H1 (cell line): Measurements from ENCODE around the gene PTBP3. TPM values are rescaled to one million over a fixed set of nuclear protein-coding genes. Genes with fewer than 3 reads are reported as not detected.

Experiments used
- CTCF ChIA-PET: fragments of 300-600 bp; sonication (Branson Sonifier 250); formaldehyde crosslinking; loops from one replicate; lab custom pipeline; 2021; ENCODE audit not compliant: partially characterized antibody; lab: Charles Lee
- POLR2A ChIA-PET: fragments of 300-600 bp; sonication (Branson Sonifier 250); formaldehyde crosslinking; loops from one replicate; lab custom pipeline; 2021; ENCODE audit warnings: inconsistent platforms; ENCODE audit not compliant: partially characterized antibody; lab: Charles Lee
- DNase-seq, 2 experiments: peaks; one replicate each; pipeline versions ENCODE4 v3.0.0 to v3.0.0-alpha.2; 2010 to 2022; ENCODE audit warnings: low spot score in 2 of 2, low read depth in 1 of 2, mixed read lengths in 1 of 2
- FAIRE-seq: peaks from 2 replicates; lab custom pipeline; 2011; peaks lifted over from hg19 to GRCh38; lab: Jason Lieb, UNC
- H2AFZ ChIP-seq: 2 replicates; pipeline ENCODE4 v1.8.1; 2012; ENCODE audit warnings: low read length, inconsistent platforms
- H2AK5ac ChIP-seq: 2 replicates; pipeline ENCODE4 v1.6.1; 2013; ENCODE audit warnings: low read depth, low read length
- H2BK120ac ChIP-seq: replicated peaks from 2 replicates; pipeline ENCODE3; 2013; ENCODE audit warnings: low read depth, low read length, inconsistent platforms
- H2BK12ac ChIP-seq: 2 replicates; pipeline ENCODE4 v1.6.1; 2013; ENCODE audit warnings: low read depth, low read length
- H2BK15ac ChIP-seq: 2 replicates; pipeline ENCODE4 v1.6.1; 2013; ENCODE audit warnings: low read length
- H2BK20ac ChIP-seq: 2 replicates; pipeline ENCODE4 v1.6.1; 2013; ENCODE audit warnings: low read length
- H2BK5ac ChIP-seq: 2 replicates; pipeline ENCODE4 v1.6.1; 2013; ENCODE audit warnings: low read depth, low read length
- H3K14ac ChIP-seq: 2 replicates; pipeline ENCODE4 v1.6.1; 2013; ENCODE audit warnings: inconsistent platforms; ENCODE audit not compliant: insufficient read length
- H3K18ac ChIP-seq: 2 replicates; pipeline ENCODE4 v1.6.1; 2013; ENCODE audit warnings: low read length; ENCODE audit errors: extremely low read depth
- H3K23ac ChIP-seq: 2 replicates; pipeline ENCODE4 v1.6.1; 2013; ENCODE audit warnings: inconsistent platforms; ENCODE audit not compliant: insufficient read length
- H3K23me2 ChIP-seq: 2 replicates; pipeline ENCODE4 v1.6.1; 2013; ENCODE audit warnings: low read depth, low read length
- H3K27ac ChIP-seq: 2 replicates; pipeline ENCODE4 v1.6.1; 2011; ENCODE audit warnings: low read depth, low read length, inconsistent platforms
- H3K27me3 ChIP-seq, 4 experiments: replicated peaks in 1 of 4; 1 replicate in 1 of 4; 2 replicates in 3 of 4; pipeline versions ENCODE4 v1.6.1 to v1.8.1; 2011 to 2013; ENCODE audit warnings: low read length in 3 of 4, mild to moderate bottlenecking in 3 of 4, inconsistent platforms in 2 of 4, mixed read lengths in 2 of 4, moderate library complexity in 1 of 4; ENCODE audit not compliant: control insufficient read depth in 3 of 4, insufficient read depth in 3 of 4; ENCODE audit errors: extremely low read depth in 1 of 4
- H3K36me3 ChIP-seq, 4 experiments: 2 replicates each; pipeline versions ENCODE4 v1.6.1 to v1.8.1; 2011 to 2013; ENCODE audit warnings: mild to moderate bottlenecking in 4 of 4, low read length in 3 of 4, moderate library complexity in 2 of 4, control low read depth in 1 of 4, inconsistent platforms in 1 of 4; ENCODE audit not compliant: insufficient read depth in 4 of 4, control insufficient read depth in 2 of 4
- H3K4ac ChIP-seq: replicated peaks from 2 replicates; pipeline ENCODE3; 2013; ENCODE audit warnings: low read length, low read depth, mixed read lengths, inconsistent platforms; ENCODE audit not compliant: insufficient read length
- H3K4me1 ChIP-seq, 4 experiments: replicated peaks in 1 of 4; 1 replicate in 1 of 4; 2 replicates in 3 of 4; pipeline versions ENCODE4 v1.6.1 to v1.8.1; 2011 to 2013; ENCODE audit warnings: low read length in 3 of 4, inconsistent platforms in 2 of 4, mixed read lengths in 1 of 4; ENCODE audit not compliant: insufficient read depth in 4 of 4, control insufficient read depth in 3 of 4
- H3K4me2 ChIP-seq, 2 experiments: 2 replicates each; pipeline versions ENCODE4 v1.6.1 to v1.8.1; 2011 to 2013; ENCODE audit warnings: low read depth in 2 of 2, low read length in 2 of 2, control low read depth in 1 of 2, inconsistent platforms in 1 of 2, mild to moderate bottlenecking in 1 of 2; ENCODE audit not compliant: insufficient read depth in 1 of 2
- H3K4me3 ChIP-seq, 4 experiments: fragments of 200-600, 300-600 bp in 1 of 4; sonication (generic), shearing (Covaris generic), sonication (Bioruptor Twin) in 1 of 4; 2 replicates each; pipeline versions ENCODE4 v1.5.1 to v1.8.1; 2011 to 2016; ENCODE audit warnings: low read length in 4 of 4, low read depth in 3 of 4, control low read depth in 2 of 4, inconsistent platforms in 2 of 4, mild to moderate bottlenecking in 2 of 4, mixed read lengths in 1 of 4, moderate library complexity in 1 of 4; ENCODE audit not compliant: insufficient read depth in 2 of 4; ENCODE audit errors: extremely low read depth in 1 of 4
- H3K56ac ChIP-seq: replicated peaks from 2 replicates; pipeline ENCODE3; 2013; ENCODE audit warnings: low read depth, mild to moderate bottlenecking, mixed read lengths, low read length, inconsistent platforms; ENCODE audit not compliant: insufficient read length
- H3K79me1 ChIP-seq: 2 replicates; pipeline ENCODE4 v1.6.1; 2013; ENCODE audit warnings: low read depth, low read length, control low read depth
- H3K79me2 ChIP-seq, 2 experiments: 2 replicates each; pipeline versions ENCODE4 v1.6.1 to v1.8.1; 2012 to 2013; ENCODE audit warnings: low read length in 2 of 2, mild to moderate bottlenecking in 2 of 2, inconsistent platforms in 1 of 2; ENCODE audit not compliant: insufficient read depth in 2 of 2, control insufficient read depth in 1 of 2
- H3K9ac ChIP-seq, 4 experiments: replicated peaks in 1 of 4; 1 replicate in 1 of 4; 2 replicates in 3 of 4; pipeline versions ENCODE4 v1.6.1 to v1.8.1; 2011 to 2013; ENCODE audit warnings: low read depth in 3 of 4, low read length in 3 of 4, control low read depth in 2 of 4, mild to moderate bottlenecking in 2 of 4, moderate library complexity in 2 of 4, inconsistent platforms in 1 of 4; ENCODE audit errors: extremely low read depth in 1 of 4
- H3K9me3 ChIP-seq, 2 experiments: 2 replicates each; pipeline versions ENCODE4 v1.6.1 to v1.8.1; 2012 to 2013; ENCODE audit warnings: mild to moderate bottlenecking in 2 of 2, moderate library complexity in 2 of 2, control low read depth in 1 of 2, inconsistent platforms in 1 of 2, low read depth in 1 of 2, low read length in 1 of 2, mixed read lengths in 1 of 2; ENCODE audit not compliant: insufficient read depth in 2 of 2
- H4K20me1 ChIP-seq, 2 experiments: replicated peaks in 1 of 2; 2 replicates each; pipeline versions ENCODE3 to v1.8.1; 2011 to 2013; ENCODE audit warnings: inconsistent platforms in 2 of 2, low read length in 2 of 2, mild to moderate bottlenecking in 1 of 2; ENCODE audit not compliant: insufficient read depth in 2 of 2, control insufficient read depth in 1 of 2
- H4K5ac ChIP-seq: 2 replicates; pipeline ENCODE4 v1.6.1; 2013; ENCODE audit warnings: low read length, low read depth, mixed read lengths, inconsistent platforms; ENCODE audit not compliant: insufficient read length
- H4K8ac ChIP-seq: 2 replicates; pipeline ENCODE4 v1.8.0; 2013; ENCODE audit warnings: mild to moderate bottlenecking, moderate library complexity, low read length, inconsistent platforms; ENCODE audit not compliant: insufficient read depth; ENCODE audit errors: extremely low read depth
- H4K91ac ChIP-seq: replicated peaks from 2 replicates; pipeline ENCODE3; 2013; ENCODE audit warnings: low read length, mixed read lengths, inconsistent platforms; ENCODE audit not compliant: insufficient read length
- CBX5 ChIP-seq: fragments of 300-800, 300-1000 bp; sonication (generic); IDR thresholded peaks from 2 replicates; pipeline ENCODE4 v1.7.1; 2016; ENCODE audit warnings: antibody characterized with exemption, low read length, low read depth
- CHD2 ChIP-seq: IDR thresholded peaks from 2 replicates; pipeline ENCODE4 v1.6.1; 2012; ENCODE audit warnings: low read length, improper control_type of control experiment
- MAFK ChIP-seq: IDR thresholded peaks from 2 replicates; pipeline ENCODE4 v1.6.1; 2012; ENCODE audit warnings: low read depth, mild to moderate bottlenecking, improper control_type of control experiment, low read length
- TEAD4 ChIP-seq: IDR thresholded peaks from 2 replicates; pipeline ENCODE4 v1.6.1; 2012; ENCODE audit warnings: low read depth, low read length, inconsistent platforms, mixed read lengths
- WGBS, 2 experiments: shearing (Covaris generic) in 1 of 2; methylation state at CpG; one replicate each; pipeline versions ENCODE4 v1.1.6 to v1.1.7; 2013 to 2015; ENCODE audit warnings: low lambda C conversion rate in 2 of 2, mixed read lengths in 2 of 2, inconsistent platforms in 1 of 2, low coverage in 1 of 2, missing lambda C conversion rate in 1 of 2; ENCODE audit not compliant: insufficient replicate concordance in 2 of 2, insufficient coverage in 1 of 2, insufficient read length in 1 of 2; ENCODE audit errors: extremely low coverage in 1 of 2, missing lambda C conversion rate in 1 of 2; 5-methylcytosine and 5-hydroxymethylcytosine counted together
- polyA plus RNA-seq, 7 experiments: library from polyadenylated mRNA; depleted of rRNA in 3 of 7; stranded (reverse) in 5 of 7; unstranded in 2 of 7; fragments of >200 nt in 5 of 7; fragments of 200-250 nt in 2 of 7; gene quantifications; 1 replicate in 5 of 7; 2 replicates in 1 of 7; 4 replicates in 1 of 7; pipeline versions ENCODE4 v1.2.1 to v1.2.3, GENCODE V29; 2011 to 2013; ENCODE audit warnings: missing spikeins in 2 of 7, mixed read lengths in 2 of 7
- total RNA-seq: library from RNA; stranded (reverse); fragmentation: NEBNext Ultra II Directional; extraction: Animal tissue kit (Norgen Biotek cat#: 25700); gene quantifications from 2 replicates; pipeline ENCODE4 v1.2.1, GENCODE V29; 2021

PTBP3 gene
- total and polyA plus RNA-seq, 2 of the 8 experiments (the other 6 are each of a cell fraction or from before 2014, with no cell fraction given): 51.0 to 124 TPM

- FAIRE-seq: no peak
- Histone ChIP-seq H2BK12ac (no peak overlapping the region), H3K14ac (no peak overlapping the region), H3K9ac (no peak overlapping the region), H3K18ac (no peak overlapping the region), H3K9me3 (peaks cover 21% of the 10 kb centered on the region in 2 experiments), H2AFZ (no peak overlapping the region), H3K27ac (no peak overlapping the region), H3K79me2 (peaks cover 0 to 13% of the 10 kb centered on the region in 2 experiments; a peak in 2 of 4 replicates), H3K4me2 (no peak overlapping the region), H2BK20ac (no peak overlapping the region), H2BK15ac (no peak overlapping the region), H3K4me3 (no peak overlapping the region), H4K91ac (no peak overlapping the region), H3K36me3 (peaks cover 0 to 15% (median 6%) of the 10 kb centered on the region in 4 experiments; a peak in 4 of 8 replicates), H4K8ac (no peak overlapping the region), H4K20me1 (no peaks in the 10 kb centered on the region), H3K23ac (no peak overlapping the region), H2BK120ac (no peak overlapping the region), H2AK5ac (no peak overlapping the region), H3K27me3 (no peaks in the 10 kb centered on the region; a peak in 2 of 7 replicates), H3K79me1 (peaks cover 3% of the 10 kb centered on the region; the same call in 1 of the 2 replicates), H2BK5ac (no peak overlapping the region), H3K4me1 (no peaks in the 10 kb centered on the region), H3K23me2 (no peaks in the 10 kb centered on the region), H4K5ac (no peak overlapping the region), H3K56ac (no peak overlapping the region), H3K4ac (no peak overlapping the region)
- CTCF ChIA-PET: no interaction called here
- TF ChIP-seq CBX5: no peak
- TF ChIP-seq TEAD4: no peak
- TF ChIP-seq MAFK: no peak
- no peak for TF ChIP-seq CHD2
- POLR2A ChIA-PET: interaction anchor here (1.0 kb wide), 1 partner anchor 27 kb away, joined by 3 read pairs; no protein-coding TSS in a partner anchor
- DNase-seq: no peak
- 100% methylated on average over 2 of the region's 2 CpGs; no CpG with 5 or more reads in 1 of the 2 experiments for WGBS, 2 experiments
Observed at GRCh38 chr9:112286926-112287325, 46.5 kb downstream of the PTBP3 start.
